Activated CD4-positive, alpha-beta T cell treated with anti-CD3 and anti-CD28 coated beads, Interleukin-2, Interleukin-4, amounts not matched to agents 100 ng/mL and 50 ng/mL, durations not matched to agents 16 hours and 8 hours (primary cell): Measurements from ENCODE around the gene SOHLH1.
"Not testable (repeated sequence)": the region's sequence is repeated elsewhere in the genome, so short reads cannot be mapped to it uniquely, and the experiment has no call there.

Experiments
- DNase-seq: peaks from one replicate; pipeline ENCODE4 v3.0.0-alpha.2; 2020; ENCODE audit warnings: low spot score

The SOHLH1 gene

GRCh38 chr9:135677641-135678168, 21.6 kb downstream of the SOHLH1 start:
- no peak for DNase-seq

GRCh38 chr9:135676891-135677290, 22.4 kb downstream of the SOHLH1 start:
- no peak for DNase-seq

GRCh38 chr9:135674977-135675376, 24.3 kb downstream of the SOHLH1 start:
- no peak for DNase-seq

- DNase-seq: no peak
These were observed 25.3 kb downstream of the SOHLH1 start for GRCh38 chr9:135673941-135674340.

- not testable (repeated sequence) for DNase-seq
These were observed 26.5 kb downstream of the SOHLH1 start for GRCh38 chr9:135672786-135673185.

GRCh38 chr9:135671591-135672041, 27.7 kb downstream of the SOHLH1 start:
- no peak for DNase-seq

- no peak for DNase-seq
These were observed 28.3 kb downstream of the SOHLH1 start for GRCh38 chr9:135670721-135671590.

- DNase-seq: no peak
These were observed 29.5 kb downstream of the SOHLH1 start for GRCh38 chr9:135669616-135670285.

- not testable (repeated sequence) for DNase-seq
These were observed 30.3 kb downstream of the SOHLH1 start for GRCh38 chr9:135669018-135669417.

GRCh38 chr9:135667463-135668001, 31.7 kb downstream of the SOHLH1 start:
- DNase-seq: no peak

- DNase-seq: no peak
These were observed 32.5 kb downstream of the SOHLH1 start for GRCh38 chr9:135666534-135667462.

GRCh38 chr9:135665795-135666189, 33.5 kb downstream of the SOHLH1 start:
- no peak for DNase-seq

- no peak for DNase-seq
These were observed 34.2 kb downstream of the SOHLH1 start for GRCh38 chr9:135664801-135665794.

- DNase-seq: no peak
These were observed 35.0 kb downstream of the SOHLH1 start for GRCh38 chr9:135664266-135664665.

- DNase-seq: no peak
These were observed 35.4 kb downstream of the SOHLH1 start for GRCh38 chr9:135663857-135664256.

- DNase-seq: no peak
These were observed 35.9 kb downstream of the SOHLH1 start for GRCh38 chr9:135663451-135663770.

- no peak for DNase-seq
These were observed 36.4 kb downstream of the SOHLH1 start, which contains the start of gene LCN9 for GRCh38 chr9:135662758-135663450. Gene LCN9 (plus strand): TSS chr9:135663309. CDS start chr9:135663322, 13 bp downstream.

- no peak for DNase-seq
These were observed 37.3 kb downstream of the SOHLH1 start for GRCh38 chr9:135661816-135662560.

GRCh38 chr9:135660407-135660806, 38.9 kb downstream of the SOHLH1 start:
- no peak for DNase-seq
